NCI-H1048 (cell line): ENCODE results near the gene YIF1B.
A peak's percentile ranks its signal among the peaks of the same experiment; 100 is the strongest.
"Not testable (repeated sequence)": the region's sequence is repeated elsewhere in the genome, so short reads cannot be mapped to it uniquely, and the experiment has no call there.

ENCODE experiments used
- DNase-seq: peaks from one replicate; lab custom pipeline; 2025; lab: John Stamatoyannopoulos, UW

Gene YIF1B

GRCh38 chr19:38274739-38275138 lies 41.0 kb downstream of the YIF1B start:
- DNase-seq = no peak

- no peak for DNase-seq
Measured at GRCh38 chr19:38273499-38273898, 42.2 kb downstream of the YIF1B start.

GRCh38 chr19:38270587-38271167 lies 45.1 kb downstream of the YIF1B start:
- no peak for DNase-seq

GRCh38 chr19:38268539-38268938 lies 47.2 kb downstream of the YIF1B start:
- no peak for DNase-seq

- no peak for DNase-seq
Measured at GRCh38 chr19:38267761-38268483, 47.8 kb downstream of the YIF1B start.

GRCh38 chr19:38266981-38267597 lies 48.7 kb downstream of the YIF1B start:
- DNase-seq = no peak

GRCh38 chr19:38265921-38266429 lies 49.8 kb downstream of the YIF1B start:
- DNase-seq = no peak

GRCh38 chr19:38265213-38265861 lies 50.4 kb downstream of the YIF1B start:
- no peak for DNase-seq

GRCh38 chr19:38264486-38265212 lies 51.1 kb downstream of the YIF1B start, which contains the start of gene SPINT2:
Gene SPINT2 (plus strand): TSS chr19:38264573. CDS start chr19:38264893, 320 bp downstream.
- peak; percentile 94 for DNase-seq

- no peak for DNase-seq
Measured at GRCh38 chr19:38263689-38264485, 51.9 kb downstream of the YIF1B start.

GRCh38 chr19:38262585-38263268 lies 53.0 kb downstream of the YIF1B start:
- no peak for DNase-seq

GRCh38 chr19:38261942-38262341 lies 53.8 kb downstream of the YIF1B start:
- not testable (repeated sequence) for DNase-seq

- no peak for DNase-seq
Measured at GRCh38 chr19:38255383-38256014, 60.2 kb downstream of the YIF1B start.

GRCh38 chr19:38253788-38254187 lies 62.0 kb downstream of the YIF1B start:
- no peak for DNase-seq
